Head of caudate nucleus (tissue), 42 donors: ENCODE results near the gene ZDHHC13.

Source experiments
- DNase-seq, 42 donors: peaks; one replicate each; pipeline versions ENCODE4 v3.0.0 to v3.0.0-alpha.2; 2020 to 2021; ENCODE audit warnings: mixed read lengths in 7 of 42
- intact Hi-C: fragments of 100-400 bp; cut with DNase I; formaldehyde crosslinking; loops from one replicate; pipeline ENCODE4 v1.15.0; 2022

The ZDHHC13 gene

GRCh38 chr11:19160847-19161246 is 43.9 kb downstream of the ZDHHC13 start:
- intact Hi-C loops, result no loop called here
- no peak for DNase-seq

- DNase-seq, result no peak
- intact Hi-C loops, result no loop called here
These were observed 44.7 kb downstream of the ZDHHC13 start for GRCh38 chr11:19161651-19162050.

GRCh38 chr11:19162951-19163505 is 46.1 kb downstream of the ZDHHC13 start:
- DNase-seq, result no peak
- intact Hi-C loops, result no loop called here

- intact Hi-C loops, result no loop called here
- DNase-seq, result no peak
These were observed 46.6 kb downstream of the ZDHHC13 start for GRCh38 chr11:19163617-19164016.

GRCh38 chr11:19164230-19164855 is 47.4 kb downstream of the ZDHHC13 start:
- intact Hi-C loops, result no loop called here
- no peak for DNase-seq

GRCh38 chr11:19164881-19165280 is 47.9 kb downstream of the ZDHHC13 start:
- intact Hi-C loops, result no loop called here
- DNase-seq, result no peak

- intact Hi-C loops, result no loop called here
- DNase-seq, result no peak
These were observed 51.1 kb downstream of the ZDHHC13 start for GRCh38 chr11:19168090-19168489.

GRCh38 chr11:19173004-19173689 is 56.2 kb downstream of the ZDHHC13 start:
- no peak for DNase-seq
- intact Hi-C loops, result no loop called here

GRCh38 chr11:19173964-19174638 is 57.1 kb downstream of the ZDHHC13 start:
- intact Hi-C loops, result no loop called here
- DNase-seq, result no peak

GRCh38 chr11:19176629-19177186 is 59.7 kb downstream of the ZDHHC13 start:
- no peak for DNase-seq
- intact Hi-C loops, result no loop called here

- no peak for DNase-seq
- intact Hi-C loops, result no loop called here
These were observed 64.7 kb downstream of the ZDHHC13 start for GRCh38 chr11:19181531-19182261.

- intact Hi-C loops, result no loop called here
- DNase-seq, result no peak
These were observed 66.7 kb downstream of the ZDHHC13 start for GRCh38 chr11:19183646-19184045.

GRCh38 chr11:19185036-19185435 is 68.1 kb downstream of the ZDHHC13 start:
- intact Hi-C loops, result no loop called here
- DNase-seq, result no peak

GRCh38 chr11:19185516-19186052 is 68.6 kb downstream of the ZDHHC13 start:
- intact Hi-C loops, result no loop called here
- no peak for DNase-seq

GRCh38 chr11:19187114-19187832 is 70.3 kb downstream of the ZDHHC13 start:
- intact Hi-C loops, result no loop called here
- DNase-seq, result peak in 1 of 42 donors; percentile 1

GRCh38 chr11:19187833-19188258 is 70.9 kb downstream of the ZDHHC13 start:
- intact Hi-C loops, result no loop called here
- DNase-seq, result peak in 40 of 42 donors; percentile 5 to 80 (median 51)

GRCh38 chr11:19191530-19192169 is 74.7 kb downstream of the ZDHHC13 start:
- intact Hi-C loops, result no loop called here
- DNase-seq, result no peak

GRCh38 chr11:19193916-19194315 is 76.9 kb downstream of the ZDHHC13 start:
- DNase-seq, result no peak
- intact Hi-C loops, result no loop called here
